ENCODE measurements around the gene SLC18A3.

The SLC18A3 gene

GRCh38 chr10:49617121-49618020 lies 7.3 kb downstream of the SLC18A3 start:
- no peaks in the 10 kb centered on the region for H3K79me2 ChIP-seq (ENCODE audit: control insufficient read depth, insufficient read depth, low read length)
- peaks cover 32% of the 10 kb centered on the region for H3K27me3 ChIP-seq (ENCODE audit: insufficient read depth, low read length, poor library complexity)
- H3K36me3 ChIP-seq (ENCODE audit: control insufficient read depth, insufficient read depth, low read length): no peaks in the 10 kb centered on the region
- no peak overlapping the region for H2BK120ac ChIP-seq (ENCODE audit: low read depth, low read length)
- H2BK5ac ChIP-seq (ENCODE audit: low read length): no peak overlapping the region
- H3K4me1 ChIP-seq (ENCODE audit: control insufficient read depth, low read depth, low read length): no peaks in the 10 kb centered on the region
- H3K4me2 ChIP-seq (ENCODE audit: low read length): no peak overlapping the region
- no peak overlapping the region for H3K18ac ChIP-seq (ENCODE audit: low read length)
- H2AK5ac ChIP-seq (ENCODE audit: low read length): no peak overlapping the region
- H3K56ac ChIP-seq (ENCODE audit: low read length): no peak overlapping the region
- no CpG with 5 or more reads among the region's 7 CpGs for WGBS (ENCODE audit: extremely low coverage, insufficient coverage, low lambda C conversion rate)
- H4K8ac ChIP-seq (ENCODE audit: low read depth, low read length): no peak overlapping the region
- no peak overlapping the region for H3K4ac ChIP-seq (ENCODE audit: low read depth, low read length)
- H3K4me3 ChIP-seq (ENCODE audit: low read length): no peak overlapping the region
- H3K9ac ChIP-seq (ENCODE audit: low read length): no peak overlapping the region
- no peaks in the 10 kb centered on the region for H3K79me1 ChIP-seq (ENCODE audit: low read length)
- DNase-seq: no peak
- no peak overlapping the region for H2BK15ac ChIP-seq (replicated peaks; ENCODE audit: low read depth)
- no peak overlapping the region for H3K27ac ChIP-seq (ENCODE audit: low read depth, low read length)
- no peak overlapping the region for H4K5ac ChIP-seq (ENCODE audit: low read length)
- no peak overlapping the region for H3K23ac ChIP-seq (ENCODE audit: low read length)

DNA sequence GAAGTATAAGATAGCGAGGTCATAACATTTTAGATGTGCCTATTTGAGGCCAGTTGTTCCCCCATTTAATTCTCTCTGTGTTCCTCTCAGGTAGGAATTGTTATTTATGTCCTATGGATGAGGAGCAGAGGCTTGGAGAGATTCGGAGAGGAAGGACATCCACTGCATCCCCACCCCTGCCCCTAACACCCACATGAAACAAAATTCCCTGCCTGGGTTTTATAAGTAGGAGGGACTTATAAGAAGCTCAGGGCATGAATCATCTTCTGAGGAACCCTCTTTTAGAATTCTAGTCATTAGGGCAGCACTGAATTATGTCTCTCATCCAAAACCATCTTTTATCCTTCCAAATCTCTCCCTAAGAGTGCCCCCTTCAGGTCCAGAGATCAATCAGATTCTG lies 8.7 kb downstream of the SLC18A3 start:
- Histone ChIP-seq H2AK5ac (ENCODE audit: low read length) (no peak overlapping the region), H3K4me3 (ENCODE audit: low read length) (no peak overlapping the region), H3K23ac (ENCODE audit: low read length) (no peak overlapping the region), H3K4me1 (ENCODE audit: control insufficient read depth, low read depth, low read length) (no peaks in the 10 kb centered on the region), H3K79me1 (ENCODE audit: low read length) (no peaks in the 10 kb centered on the region), H4K8ac (ENCODE audit: low read depth, low read length) (no peak overlapping the region), H4K5ac (ENCODE audit: low read length) (no peak overlapping the region), H3K36me3 (ENCODE audit: control insufficient read depth, insufficient read depth, low read length) (no peaks in the 10 kb centered on the region), H3K27me3 (ENCODE audit: insufficient read depth, low read length, poor library complexity) (peaks cover 19% of the 10 kb centered on the region), H3K56ac (ENCODE audit: low read length) (no peak overlapping the region), H3K4ac (ENCODE audit: low read depth, low read length) (no peak overlapping the region), H3K79me2 (ENCODE audit: control insufficient read depth, insufficient read depth, low read length) (no peaks in the 10 kb centered on the region), H2BK5ac (ENCODE audit: low read length) (no peak overlapping the region), H2BK15ac (replicated peaks; ENCODE audit: low read depth) (no peak overlapping the region), H3K9ac (ENCODE audit: low read length) (no peak overlapping the region), H3K27ac (ENCODE audit: low read depth, low read length) (no peak overlapping the region), H3K4me2 (ENCODE audit: low read length) (no peak overlapping the region), H3K18ac (ENCODE audit: low read length) (no peak overlapping the region), H2BK120ac (ENCODE audit: low read depth, low read length) (no peak overlapping the region)
- no CpG with 5 or more reads among the region's 2 CpGs for WGBS (ENCODE audit: extremely low coverage, insufficient coverage, low lambda C conversion rate)
- DNase-seq: no peak

- Histone ChIP-seq H3K27ac (ENCODE audit: low read depth, low read length) (no peak overlapping the region), H4K8ac (ENCODE audit: low read depth, low read length) (no peak overlapping the region), H3K79me1 (ENCODE audit: low read length) (no peaks in the 10 kb centered on the region), H3K9ac (ENCODE audit: low read length) (no peak overlapping the region), H2BK5ac (ENCODE audit: low read length) (no peak overlapping the region), H3K36me3 (ENCODE audit: control insufficient read depth, insufficient read depth, low read length) (no peaks in the 10 kb centered on the region), H3K4ac (ENCODE audit: low read depth, low read length) (no peak overlapping the region), H3K4me1 (ENCODE audit: control insufficient read depth, low read depth, low read length) (no peaks in the 10 kb centered on the region), H3K18ac (ENCODE audit: low read length) (no peak overlapping the region), H3K56ac (ENCODE audit: low read length) (no peak overlapping the region), H3K4me3 (ENCODE audit: low read length) (no peak overlapping the region), H3K27me3 (ENCODE audit: insufficient read depth, low read length, poor library complexity) (peaks cover 14% of the 10 kb centered on the region), H2AK5ac (ENCODE audit: low read length) (no peak overlapping the region), H3K4me2 (ENCODE audit: low read length) (no peak overlapping the region), H4K5ac (ENCODE audit: low read length) (no peak overlapping the region), H2BK120ac (ENCODE audit: low read depth, low read length) (no peak overlapping the region), H3K23ac (ENCODE audit: low read length) (no peak overlapping the region), H3K79me2 (ENCODE audit: control insufficient read depth, insufficient read depth, low read length) (no peaks in the 10 kb centered on the region), H2BK15ac (replicated peaks; ENCODE audit: low read depth) (no peak overlapping the region)
- DNase-seq: peak; percentile 60
- WGBS (ENCODE audit: extremely low coverage, insufficient coverage, low lambda C conversion rate): no CpG with 5 or more reads among the region's 10 CpGs
Measured at GRCh38 chr10:49619613-49620012, 9.5 kb downstream of the SLC18A3 start.

- Histone ChIP-seq H3K4me2 (ENCODE audit: low read length) (no peak overlapping the region), H3K4me3 (ENCODE audit: low read length) (no peak overlapping the region), H3K9ac (ENCODE audit: low read length) (no peak overlapping the region), H3K79me2 (ENCODE audit: control insufficient read depth, insufficient read depth, low read length) (no peaks in the 10 kb centered on the region), H3K23ac (ENCODE audit: low read length) (no peak overlapping the region), H2AK5ac (ENCODE audit: low read length) (no peak overlapping the region), H2BK15ac (replicated peaks; ENCODE audit: low read depth) (no peak overlapping the region), H3K56ac (ENCODE audit: low read length) (no peak overlapping the region), H2BK120ac (ENCODE audit: low read depth, low read length) (no peak overlapping the region), H3K27ac (ENCODE audit: low read depth, low read length) (no peak overlapping the region), H3K79me1 (ENCODE audit: low read length) (no peaks in the 10 kb centered on the region), H3K36me3 (ENCODE audit: control insufficient read depth, insufficient read depth, low read length) (no peaks in the 10 kb centered on the region), H3K18ac (ENCODE audit: low read length) (no peak overlapping the region), H3K4ac (ENCODE audit: low read depth, low read length) (no peak overlapping the region), H4K8ac (ENCODE audit: low read depth, low read length) (no peak overlapping the region), H2BK5ac (ENCODE audit: low read length) (no peak overlapping the region), H3K4me1 (ENCODE audit: control insufficient read depth, low read depth, low read length) (no peaks in the 10 kb centered on the region), H4K5ac (ENCODE audit: low read length) (no peak overlapping the region), H3K27me3 (ENCODE audit: insufficient read depth, low read length, poor library complexity) (peaks cover 7% of the 10 kb centered on the region)
- no peak for DNase-seq
- WGBS (ENCODE audit: extremely low coverage, insufficient coverage, low lambda C conversion rate): no CpG with 5 or more reads among the region's 12 CpGs
Measured at GRCh38 chr10:49620286-49620810, 10.2 kb downstream of the SLC18A3 start.

- H2AK5ac ChIP-seq (ENCODE audit: low read length): no peak overlapping the region
- no peak overlapping the region for H3K23ac ChIP-seq (ENCODE audit: low read length)
- H4K5ac ChIP-seq (ENCODE audit: low read length): no peak overlapping the region
- H3K18ac ChIP-seq (ENCODE audit: low read length): no peak overlapping the region
- no peaks in the 10 kb centered on the region for H3K79me1 ChIP-seq (ENCODE audit: low read length)
- peaks cover 1% of the 10 kb centered on the region for H3K27me3 ChIP-seq (ENCODE audit: insufficient read depth, low read length, poor library complexity)
- no CpG with 5 or more reads among the region's 6 CpGs for WGBS (ENCODE audit: extremely low coverage, insufficient coverage, low lambda C conversion rate)
- H3K79me2 ChIP-seq (ENCODE audit: control insufficient read depth, insufficient read depth, low read length): no peaks in the 10 kb centered on the region
- no peak overlapping the region for H4K8ac ChIP-seq (ENCODE audit: low read depth, low read length)
- no peak overlapping the region for H2BK15ac ChIP-seq (replicated peaks; ENCODE audit: low read depth)
- no peak overlapping the region for H3K4me3 ChIP-seq (ENCODE audit: low read length)
- no peak overlapping the region for H3K9ac ChIP-seq (ENCODE audit: low read length)
- H3K4me2 ChIP-seq (ENCODE audit: low read length): no peak overlapping the region
- H3K27ac ChIP-seq (ENCODE audit: low read depth, low read length): no peak overlapping the region
- H3K56ac ChIP-seq (ENCODE audit: low read length): no peak overlapping the region
- H3K4ac ChIP-seq (ENCODE audit: low read depth, low read length): no peak overlapping the region
- H2BK5ac ChIP-seq (ENCODE audit: low read length): no peak overlapping the region
- no peak overlapping the region for H2BK120ac ChIP-seq (ENCODE audit: low read depth, low read length)
- H3K36me3 ChIP-seq (ENCODE audit: control insufficient read depth, insufficient read depth, low read length): no peaks in the 10 kb centered on the region
- DNase-seq: no peak
- H3K4me1 ChIP-seq (ENCODE audit: control insufficient read depth, low read depth, low read length): no peaks in the 10 kb centered on the region
Measured at GRCh38 chr10:49620841-49621378, 10.8 kb downstream of the SLC18A3 start.

All from mesendoderm (in vitro differentiated cells).